ENCODE measurements around the gene CMTM4. TPM values are rescaled to one million over a fixed set of nuclear protein-coding genes. Genes with fewer than 3 reads are reported as not detected.

Gene CMTM4
- total RNA-seq, 1 experiment from 2014 or later, result 77.8 TPM

DNA sequence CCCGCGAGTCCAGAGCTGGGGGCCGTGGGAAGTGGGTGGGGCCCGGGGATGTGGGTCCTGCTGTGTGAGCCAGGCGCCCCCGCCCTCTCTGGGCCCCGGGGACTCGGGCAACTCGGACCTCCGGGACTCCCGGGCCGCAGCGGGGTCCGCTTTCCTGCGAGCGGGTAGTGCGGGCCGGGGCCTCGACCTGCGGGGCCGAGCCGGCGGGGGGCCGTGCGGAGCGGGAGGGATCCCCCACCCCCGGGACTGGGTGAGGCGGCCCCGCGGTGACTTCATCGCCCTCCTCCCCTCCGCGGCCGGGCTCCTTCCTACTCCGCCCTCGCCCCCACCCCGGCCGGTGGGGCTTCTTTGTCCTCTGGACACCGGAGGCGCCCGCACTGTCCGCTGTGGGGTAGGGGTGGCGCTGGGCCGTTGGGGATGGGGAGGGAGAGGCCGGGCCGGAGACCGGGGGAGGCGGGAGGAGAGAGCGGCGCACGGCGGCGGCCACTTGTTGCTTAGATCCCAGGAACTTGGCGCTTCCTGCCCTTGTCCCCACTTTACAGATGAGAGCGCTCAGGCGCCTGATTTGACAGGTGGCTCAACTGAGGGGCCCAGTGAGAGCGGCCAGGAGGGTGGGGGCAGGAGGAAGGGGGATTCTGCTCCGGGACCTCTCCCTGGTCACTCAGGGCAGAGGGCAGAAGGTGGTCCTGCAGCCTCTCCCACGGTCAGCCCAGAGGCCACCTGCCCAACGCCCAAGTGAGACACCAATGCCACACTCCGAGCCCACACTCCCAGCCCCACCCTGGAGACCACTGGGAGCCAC lies 91.2 kb downstream of the CMTM4 start:
- POLR2A ChIA-PET, result no interaction called here
- CTCF ChIA-PET, result interaction anchor here (0.6 to 1.0 kb wide), 2 partner anchors 41 to 199 kb away, joined by 3 to 4 read pairs; no protein-coding TSS in a partner anchor
- no peak overlapping the region for H2AFZ ChIP-seq (ENCODE audit: low read depth, low read length, poor library complexity, severe bottlenecking)

DNA sequence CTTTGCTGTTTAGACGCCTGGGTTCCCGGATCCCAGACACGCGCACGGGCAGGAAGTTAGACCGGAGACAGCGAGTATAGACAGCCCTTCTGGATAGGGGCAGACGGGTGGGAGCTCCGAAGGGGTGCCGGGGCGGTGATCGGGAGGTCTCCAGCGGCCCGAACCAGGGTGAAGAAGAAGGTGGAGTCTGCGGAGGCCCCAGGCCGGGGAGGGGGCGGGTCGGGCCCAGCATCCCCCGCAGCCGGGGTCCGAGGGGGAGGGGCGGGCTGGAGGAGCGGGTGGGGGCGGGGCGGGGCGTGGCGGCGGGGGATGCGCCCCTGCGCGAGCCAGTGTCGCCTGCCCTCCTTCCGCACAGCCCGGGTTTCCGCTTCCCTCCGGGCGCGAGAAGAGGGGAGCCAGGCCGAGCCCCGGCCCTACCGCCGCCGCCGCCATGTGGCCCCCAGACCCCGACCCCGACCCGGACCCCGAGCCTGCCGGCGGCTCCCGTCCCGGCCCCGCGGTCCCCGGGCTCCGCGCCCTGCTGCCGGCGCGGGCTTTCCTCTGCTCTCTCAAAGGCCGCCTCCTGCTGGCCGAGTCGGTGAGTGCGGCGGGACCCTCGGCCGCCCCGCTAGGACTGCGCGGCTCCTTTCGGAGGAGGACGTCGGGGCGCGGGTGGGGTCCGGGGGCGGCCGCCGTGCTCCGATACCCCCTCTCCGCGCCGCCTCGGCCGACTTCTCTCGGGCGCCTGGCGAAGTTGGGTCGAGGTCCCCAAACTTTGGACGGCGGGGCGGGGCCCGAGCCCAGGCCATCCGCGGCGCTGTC lies 92.0 kb downstream of the CMTM4 start, which contains the start of gene CMTM3:
Gene CMTM3 (plus strand): TSS at position 329 of the 801 bp plus-strand sequence. CDS start 102 bp downstream, at position 431.
- BruUV-seq (replicated peaks), result no TSS peak
- Histone ChIP-seq H3K4me1 (ENCODE audit: control insufficient read depth in 1 of 2, insufficient read depth in 2 of 2, low read length in 2 of 2) (peaks cover 24 to 39% of the 10 kb centered on the region in 2 experiments), H2AFZ (ENCODE audit: low read depth, low read length, poor library complexity, severe bottlenecking) (no peak within 1 kb of the TSS), H3K9ac (ENCODE audit: low read length) (peak within 1 kb of the TSS; percentile 79), H3K79me2 (ENCODE audit: insufficient read depth, low read length) (peaks cover 8% of the 10 kb centered on the region; the same call in 1 of the 2 replicates), H3K4me3 (replicated peaks in 1 of 2; ENCODE audit: low read depth in 1 of 2, low read length in 2 of 2) (peak within 1 kb of the TSS; percentile 62 to 75), H4K20me1 (ENCODE audit: insufficient read depth) (0 out of 2 replicates have a peak, but pooled peaks cover 4% of the 10 kb centered on the region), H3K9me3 (ENCODE audit: control insufficient read depth in 1 of 2, insufficient read depth in 1 of 2, low read depth in 1 of 2, low read length in 2 of 2) (no peaks in the 10 kb centered on the region), H3K4me2 (ENCODE audit: low read length) (peak within 1 kb of the TSS; percentile 89), H3K27me3 (ENCODE audit: insufficient read depth, low read length) (no peaks in the 10 kb centered on the region), H3K27ac (ENCODE audit: low read depth, low read length) (peak within 1 kb of the TSS; percentile 70), H3K36me3 (ENCODE audit: control insufficient read depth in 1 of 2, insufficient read depth in 2 of 2, low read length in 2 of 2) (peaks cover 0 to 2% of the 10 kb centered on the region in 2 experiments; a peak in 2 of 4 replicates), H3K9me2 (ENCODE audit: insufficient read depth) (no peaks in the 10 kb centered on the region)
- intact Hi-C loops (cut with micrococcal nuclease), result loop anchor here (5.0 kb wide), 1 partner anchor 197 kb away; no protein-coding TSS in a partner anchor
- CTCF ChIA-PET, result interaction anchor here (0.6 to 1.0 kb wide), 2 partner anchors 41 to 198 kb away, joined by 3 to 4 read pairs; no protein-coding TSS in a partner anchor
- DNase-seq (ENCODE audit: low read depth, low spot score) (peak; percentile 21), ATAC-seq (peak; percentile 78)
- POLR2A ChIA-PET, result no interaction called here
- RAD21 ChIA-PET (ENCODE audit: low non-redundant PET in 1 of 2, low total read pairs in 2 of 2, uncharacterized antibody in 2 of 2, unreplicated experiment in 2 of 2), result no interaction called here
- no peak for TF ChIP-seq CEBPB (IDR thresholded peaks at IDR 0.05; ENCODE audit: low read depth)
- TF ChIP-seq EGR1 (IDR thresholded peaks at IDR 0.05; ENCODE audit: low read depth), result no peak
- TF ChIP-seq, protein P1, sequence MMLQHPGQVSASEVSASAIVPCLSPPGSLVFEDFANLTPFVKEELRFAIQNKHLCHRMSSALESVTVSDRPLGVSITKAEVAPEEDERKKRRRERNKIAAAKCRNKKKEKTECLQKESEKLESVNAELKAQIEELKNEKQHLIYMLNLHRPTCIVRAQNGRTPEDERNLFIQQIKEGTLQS (IDR thresholded peaks at IDR 0.05), result no peak
- TF ChIP-seq SP1 (IDR thresholded peaks at IDR 0.05; ENCODE audit: low read depth), result no peak
- no peak for TF ChIP-seq CBX3 (IDR thresholded peaks at IDR 0.05; ENCODE audit: low read depth)
- TF ChIP-seq, protein P2, sequence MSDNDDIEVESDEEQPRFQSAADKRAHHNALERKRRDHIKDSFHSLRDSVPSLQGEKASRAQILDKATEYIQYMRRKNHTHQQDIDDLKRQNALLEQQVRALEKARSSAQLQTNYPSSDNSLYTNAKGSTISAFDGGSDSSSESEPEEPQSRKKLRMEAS (IDR thresholded peaks at IDR 0.05), result 0 out of 2 replicates have a peak, but pooled peaks have one; percentile 8
- TF ChIP-seq EZH2phosphoT487 (IDR thresholded peaks at IDR 0.05; ENCODE audit: borderline replicate concordance), result no peak
- no peak for TF ChIP-seq ELF1 (IDR thresholded peaks at IDR 0.05; ENCODE audit: borderline replicate concordance, low read depth)
- TF ChIP-seq FOSL1 (IDR thresholded peaks at IDR 0.05; ENCODE audit: low read depth), result no peak
- no peak for TF ChIP-seq TCF7L2 (IDR thresholded peaks at IDR 0.05; ENCODE audit: borderline replicate concordance, extremely low read depth, insufficient read depth, insufficient read length)
- peak; percentile 38; the same call in 1 of the 2 replicates for TF ChIP-seq ZFX (IDR thresholded peaks at IDR 0.05)
- TF ChIP-seq POLR2AphosphoS5 (IDR thresholded peaks at IDR 0.05; ENCODE audit: low read depth, low read length), result peak; percentile 62
- TF ChIP-seq, protein P3, sequence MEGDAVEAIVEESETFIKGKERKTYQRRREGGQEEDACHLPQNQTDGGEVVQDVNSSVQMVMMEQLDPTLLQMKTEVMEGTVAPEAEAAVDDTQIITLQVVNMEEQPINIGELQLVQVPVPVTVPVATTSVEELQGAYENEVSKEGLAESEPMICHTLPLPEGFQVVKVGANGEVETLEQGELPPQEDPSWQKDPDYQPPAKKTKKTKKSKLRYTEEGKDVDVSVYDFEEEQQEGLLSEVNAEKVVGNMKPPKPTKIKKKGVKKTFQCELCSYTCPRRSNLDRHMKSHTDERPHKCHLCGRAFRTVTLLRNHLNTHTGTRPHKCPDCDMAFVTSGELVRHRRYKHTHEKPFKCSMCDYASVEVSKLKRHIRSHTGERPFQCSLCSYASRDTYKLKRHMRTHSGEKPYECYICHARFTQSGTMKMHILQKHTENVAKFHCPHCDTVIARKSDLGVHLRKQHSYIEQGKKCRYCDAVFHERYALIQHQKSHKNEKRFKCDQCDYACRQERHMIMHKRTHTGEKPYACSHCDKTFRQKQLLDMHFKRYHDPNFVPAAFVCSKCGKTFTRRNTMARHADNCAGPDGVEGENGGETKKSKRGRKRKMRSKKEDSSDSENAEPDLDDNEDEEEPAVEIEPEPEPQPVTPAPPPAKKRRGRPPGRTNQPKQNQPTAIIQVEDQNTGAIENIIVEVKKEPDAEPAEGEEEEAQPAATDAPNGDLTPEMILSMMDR (IDR thresholded peaks at IDR 0.05 in 2 of 3, conservative IDR thresholded peaks at IDR 0.05 in 1 of 3; ENCODE audit: borderline replicate concordance in 1 of 3, insufficient read depth in 1 of 3, low read depth in 2 of 3, low read length in 2 of 3), result peak; percentile 43 to 60 (median 44); a peak in 2 of 6 replicates
- no peak for TF ChIP-seq YY1 (IDR thresholded peaks at IDR 0.05; ENCODE audit: extremely low read depth, insufficient replicate concordance, low read depth, low read length)

More for the DNA sequence above, 91.2 kb downstream of the CMTM4 start:
- TF ChIP-seq RAD21 (IDR thresholded peaks at IDR 0.05; ENCODE audit: low read depth), result no peak
- 0 out of 2 replicates have a peak, but pooled peaks have one; percentile 20 for TF ChIP-seq EGR1 (IDR thresholded peaks at IDR 0.05; ENCODE audit: low read depth)
- TF ChIP-seq ZFX (IDR thresholded peaks at IDR 0.05), result peak; percentile 48; the same call in 1 of the 2 replicates
- peaks cover 24 to 39% of the 10 kb centered on the region in 2 experiments for H3K4me1 ChIP-seq (ENCODE audit: control insufficient read depth in 1 of 2, insufficient read depth in 2 of 2, low read length in 2 of 2)
- peak overlapping the region; percentile 79 for H3K9ac ChIP-seq (ENCODE audit: low read length)
- H3K27me3 ChIP-seq (ENCODE audit: insufficient read depth, low read length), result no peaks in the 10 kb centered on the region
- peak; percentile 37 for ATAC-seq
- H3K27ac ChIP-seq (ENCODE audit: low read depth, low read length), result peak overlapping the region; percentile 70
- H3K9me3 ChIP-seq (ENCODE audit: control insufficient read depth in 1 of 2, insufficient read depth in 1 of 2, low read depth in 1 of 2, low read length in 2 of 2), result no peaks in the 10 kb centered on the region
- peak overlapping the region; percentile 89 for H3K4me2 ChIP-seq (ENCODE audit: low read length)
- H3K79me2 ChIP-seq (ENCODE audit: insufficient read depth, low read length), result peaks cover 8% of the 10 kb centered on the region; the same call in 1 of the 2 replicates
- intact Hi-C loops (cut with micrococcal nuclease), result loop anchor here (5.0 kb wide), 1 partner anchor 198 kb away; no protein-coding TSS in a partner anchor
- H3K36me3 ChIP-seq (ENCODE audit: control insufficient read depth in 1 of 2, insufficient read depth in 2 of 2, low read length in 2 of 2), result peaks cover 4 to 8% of the 10 kb centered on the region in 2 experiments; a peak in 3 of 4 replicates
- RAD21 ChIA-PET (ENCODE audit: low non-redundant PET in 1 of 2, low total read pairs in 2 of 2, uncharacterized antibody in 2 of 2, unreplicated experiment in 2 of 2), result no interaction called here
- 0 out of 2 replicates have a peak, but pooled peaks cover 4% of the 10 kb centered on the region for H4K20me1 ChIP-seq (ENCODE audit: insufficient read depth)
- H3K4me3 ChIP-seq (replicated peaks in 1 of 2; ENCODE audit: low read depth in 1 of 2, low read length in 2 of 2), result peak overlapping the region; percentile 62 to 75
- BruUV-seq (replicated peaks), result no TSS peak
- no peaks in the 10 kb centered on the region for H3K9me2 ChIP-seq (ENCODE audit: insufficient read depth)
- no peak for DNase-seq (ENCODE audit: low read depth, low spot score)

Data from HCT116 (cell line).